Thymus (tissue), 11 donors: ENCODE data around the gene ZBTB44. TPM values are rescaled to one million over a fixed set of nuclear protein-coding genes. Genes with fewer than 3 reads are reported as not detected.

Experiments
- DNase-seq, 9 donors: peaks; one replicate each; pipeline ENCODE4 v3.0.0-alpha.2; 2013; ENCODE audit warnings: low spot score in 9 of 9, low read depth in 6 of 9, missing footprints in 1 of 9
- H3K27ac ChIP-seq, 2 donors: one replicate each; pipeline ENCODE4 v1.5.1; 2013; ENCODE audit warnings: control low read depth in 1 of 2, low read depth in 1 of 2, low read length in 1 of 2, mild to moderate bottlenecking in 1 of 2, moderate library complexity in 1 of 2
- H3K27me3 ChIP-seq, 2 donors: one replicate each; pipeline ENCODE4 v1.5.1; 2013; ENCODE audit warnings: low read length in 1 of 2; ENCODE audit not compliant: control insufficient read depth in 2 of 2, insufficient read depth in 1 of 2
- H3K36me3 ChIP-seq, 2 donors: one replicate each; pipeline ENCODE4 v1.5.1; 2013; ENCODE audit warnings: low read length in 1 of 2, mild to moderate bottlenecking in 1 of 2, moderate library complexity in 1 of 2; ENCODE audit not compliant: control insufficient read depth in 2 of 2, insufficient read depth in 2 of 2
- H3K4me1 ChIP-seq, 2 donors: one replicate each; pipeline ENCODE4 v1.5.1; 2013; ENCODE audit warnings: low read length in 2 of 2; ENCODE audit not compliant: control insufficient read depth in 2 of 2, insufficient read depth in 2 of 2
- H3K4me3 ChIP-seq, 2 donors: one replicate each; pipeline ENCODE4 v1.5.1; 2013; ENCODE audit warnings: low read length in 2 of 2, control low read depth in 1 of 2, mild to moderate bottlenecking in 1 of 2
- H3K9me3 ChIP-seq, 2 donors: one replicate each; pipeline ENCODE4 v1.5.1; 2013; ENCODE audit warnings: low read length in 1 of 2, mild to moderate bottlenecking in 1 of 2; ENCODE audit not compliant: control insufficient read depth in 2 of 2, insufficient read depth in 1 of 2
- WGBS: extraction: QIAGEN DNeasy Blood & Tissue Kit; methylation state at CpG from one replicate; pipeline ENCODE4 v1.1.7; 2013; 5-methylcytosine and 5-hydroxymethylcytosine counted together
- polyA plus RNA-seq: library from polyadenylated mRNA; stranded (reverse); fragments of 200-250 nt; gene quantifications from one replicate; pipeline ENCODE4 v1.2.3, GENCODE V29; 2013
- total RNA-seq: library from RNA; stranded (reverse); fragments of 120-200 nt; gene quantifications from one replicate; pipeline ENCODE4 v1.2.4, GENCODE V29; 2013
- donor health status: healthy.

Gene ZBTB44
- total and polyA plus RNA-seq, 2 donors: 31.1 to 47.8 TPM

- H3K27me3 ChIP-seq: no peaks in the 10 kb centered on the region
- H3K4me1 ChIP-seq: no peaks in the 10 kb centered on the region
- 98% methylated on average over 4 of the region's 4 CpGs for WGBS
- no peak overlapping the region for H3K27ac ChIP-seq
- no peak for DNase-seq
- H3K36me3 ChIP-seq: peaks cover 0 to under 1% of the 10 kb centered on the region in 2 donors
- H3K4me3 ChIP-seq: no peak overlapping the region
- H3K9me3 ChIP-seq: no peaks in the 10 kb centered on the region
Measured at GRCh38 chr11:130227373-130227772, 87.3 kb downstream of the ZBTB44 start.

GRCh38 chr11:130223291-130223971, 91.3 kb downstream of the ZBTB44 start:
- Histone ChIP-seq H3K27ac (no peak overlapping the region), H3K36me3 (no peaks in the 10 kb centered on the region), H3K4me1 (no peaks in the 10 kb centered on the region), H3K4me3 (no peak overlapping the region), H3K27me3 (no peaks in the 10 kb centered on the region), H3K9me3 (no peaks in the 10 kb centered on the region)
- no peak for DNase-seq
- WGBS: 94% methylated on average over 12 of the region's 12 CpGs

GRCh38 chr11:130220311-130221035, 94.2 kb downstream of the ZBTB44 start:
- Histone ChIP-seq H3K27me3 (no peaks in the 10 kb centered on the region), H3K4me3 (no peak overlapping the region), H3K4me1 (no peaks in the 10 kb centered on the region), H3K27ac (no peak overlapping the region), H3K36me3 (no peaks in the 10 kb centered on the region), H3K9me3 (no peaks in the 10 kb centered on the region)
- no peak for DNase-seq
- 94% methylated on average over 19 of the region's 19 CpGs for WGBS

- H3K27ac ChIP-seq: no peak overlapping the region
- DNase-seq: no peak
Measured at GRCh38 chr11:130219148-130219547, 95.6 kb downstream of the ZBTB44 start.

GRCh38 chr11:130218501-130219070, 96.1 kb downstream of the ZBTB44 start:
- H3K36me3 ChIP-seq: no peaks in the 10 kb centered on the region
- H3K27ac ChIP-seq: no peak overlapping the region
- no peak overlapping the region for H3K4me3 ChIP-seq
- no peak for DNase-seq
- H3K9me3 ChIP-seq: peaks cover 0 to 2% of the 10 kb centered on the region in 2 donors
- WGBS: 94% methylated on average over 14 of the region's 14 CpGs
- H3K27me3 ChIP-seq: no peaks in the 10 kb centered on the region
- H3K4me1 ChIP-seq: no peaks in the 10 kb centered on the region

More at GRCh38 chr11:130219148-130219547, 95.6 kb downstream of the ZBTB44 start:
- Histone ChIP-seq H3K4me3 (no peak overlapping the region), H3K36me3 (no peaks in the 10 kb centered on the region), H3K9me3 (no peaks in the 10 kb centered on the region), H3K27me3 (no peaks in the 10 kb centered on the region), H3K4me1 (no peaks in the 10 kb centered on the region)
- WGBS: 98% methylated on average over 8 of the region's 8 CpGs

- H3K27me3 ChIP-seq: peaks cover 0 to 4% of the 10 kb centered on the region in 2 donors
- 94% methylated on average over 21 of the region's 21 CpGs for WGBS
- no peak overlapping the region for H3K27ac ChIP-seq
- no peak for DNase-seq
- peaks cover 0 to 2% of the 10 kb centered on the region in 2 donors for H3K9me3 ChIP-seq
- no peak overlapping the region for H3K4me3 ChIP-seq
- H3K4me1 ChIP-seq: peaks cover 0 to 2% of the 10 kb centered on the region in 2 donors
- H3K36me3 ChIP-seq: no peaks in the 10 kb centered on the region
Measured at GRCh38 chr11:130217133-130218031, 97.3 kb downstream of the ZBTB44 start.

GRCh38 chr11:130216591-130217132, 98.1 kb downstream of the ZBTB44 start:
- no peaks in the 10 kb centered on the region for H3K36me3 ChIP-seq

GRCh38 chr11:130216221-130216550, 98.5 kb downstream of the ZBTB44 start:
- Histone ChIP-seq H3K27me3 (peaks cover 0 to 5% of the 10 kb centered on the region in 2 donors), H3K36me3 (no peaks in the 10 kb centered on the region), H3K4me1 (peaks cover 0 to 2% of the 10 kb centered on the region in 2 donors), H3K9me3 (peaks cover 0 to 2% of the 10 kb centered on the region in 2 donors), H3K27ac (no peak overlapping the region), H3K4me3 (no peak overlapping the region)
- WGBS: 84% methylated on average over 4 of the region's 4 CpGs
- DNase-seq: no peak

More at GRCh38 chr11:130216591-130217132, 98.1 kb downstream of the ZBTB44 start:
- no peak overlapping the region for H3K27ac ChIP-seq
- H3K4me1 ChIP-seq: peaks cover 0 to 2% of the 10 kb centered on the region in 2 donors
- H3K4me3 ChIP-seq: no peak overlapping the region
- DNase-seq: no peak
- peaks cover 0 to 2% of the 10 kb centered on the region in 2 donors for H3K9me3 ChIP-seq
- H3K27me3 ChIP-seq: peaks cover 0 to 5% of the 10 kb centered on the region in 2 donors
- 91% methylated on average over 17 of the region's 17 CpGs for WGBS
